NCI-H345 treated with DMSO at 0.1 percent for 48 hours (cell line): ENCODE measurements around the gene RUSF1.
A peak's percentile ranks its signal among the peaks of the same experiment; 100 is the strongest.
"Not testable (repeated sequence)": the region's sequence is repeated elsewhere in the genome, so short reads cannot be mapped to it uniquely, and the experiment has no call there.

Source experiments
- DNase-seq: peaks from one replicate; lab custom pipeline; 2025; ENCODE audit not compliant: unreplicated experiment; lab: John Stamatoyannopoulos, UW

RUSF1 gene

DNA sequence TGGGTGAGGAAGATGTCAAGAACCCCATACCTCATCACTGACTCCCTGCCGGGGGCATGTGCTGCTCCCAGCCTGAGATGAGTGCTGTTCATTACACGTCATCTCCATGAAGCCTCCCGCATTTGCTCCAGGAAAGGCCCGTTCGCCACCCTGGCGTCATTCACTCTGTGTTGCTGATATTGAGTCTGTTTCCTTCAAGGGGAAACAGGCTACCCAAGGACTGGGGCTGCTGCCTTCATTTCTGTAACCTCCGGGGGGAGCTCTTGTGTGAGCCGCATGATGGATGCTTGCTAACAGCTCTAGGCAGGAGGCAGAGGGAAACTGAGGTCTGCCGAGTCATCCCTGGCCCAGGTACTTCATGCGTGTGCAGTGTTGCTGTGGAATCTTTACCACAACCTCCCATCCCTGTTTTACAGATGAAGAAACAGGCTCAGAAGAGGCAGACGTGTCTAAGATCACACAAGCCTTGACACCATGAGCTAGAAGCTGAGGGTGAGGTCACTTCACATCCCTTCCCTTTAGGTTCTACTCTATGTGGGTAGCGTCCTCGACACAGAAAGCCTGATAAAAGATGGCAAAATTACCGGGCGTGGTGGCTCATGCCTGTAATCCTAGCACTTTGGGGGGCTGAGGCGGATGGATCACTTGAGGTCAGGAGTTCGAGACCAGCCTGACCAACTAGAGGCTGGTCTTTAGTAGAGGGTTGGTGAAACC, 52.4 kb downstream of the RUSF1 start:
- DNase-seq = no peak

DNA sequence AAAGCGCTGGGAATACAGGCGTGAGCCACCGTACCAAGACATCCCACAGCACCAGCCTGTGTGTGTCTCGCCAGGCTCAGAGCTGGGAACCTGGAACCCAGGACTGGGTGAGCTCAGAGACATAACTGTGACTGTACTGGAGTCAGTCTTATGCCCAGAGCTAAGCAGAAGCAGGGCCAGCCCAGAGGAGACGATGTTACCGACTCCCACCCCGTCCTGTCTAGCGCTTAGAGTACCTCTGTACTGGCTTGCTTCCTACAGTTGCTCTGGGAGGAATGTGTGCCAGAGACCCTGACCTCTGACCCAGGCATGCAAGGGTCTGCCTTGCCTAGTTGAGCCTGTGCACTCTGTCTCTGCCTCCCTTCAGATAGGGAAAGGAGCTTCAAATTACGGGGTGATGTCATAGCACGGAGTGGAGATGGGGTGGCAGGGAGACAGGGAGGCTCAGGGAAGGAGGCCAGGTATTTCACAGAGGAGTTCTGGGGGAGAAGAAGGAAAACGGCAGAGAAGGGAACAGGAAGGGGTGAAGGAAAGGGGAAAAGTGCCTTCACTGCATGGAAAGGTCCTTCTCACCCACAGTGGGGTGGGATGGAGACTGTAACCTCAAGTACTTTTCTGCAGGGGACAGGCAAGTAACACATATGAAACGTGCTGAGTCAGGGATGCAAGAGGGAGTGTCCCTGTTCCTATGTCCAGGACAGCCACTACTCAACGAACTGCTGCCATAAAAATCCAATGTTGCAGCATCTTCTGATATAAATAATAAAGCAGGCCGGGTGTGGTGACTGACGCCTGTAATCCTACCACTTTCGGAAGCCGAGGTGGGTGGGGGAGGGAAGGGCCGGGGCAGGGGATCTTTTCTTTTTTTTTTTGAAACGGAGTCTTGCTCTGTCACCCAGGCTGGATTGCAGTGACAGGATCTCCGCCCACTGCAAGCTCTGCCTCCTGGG, 54.7 kb downstream of the RUSF1 start:
- DNase-seq = no peak

DNA sequence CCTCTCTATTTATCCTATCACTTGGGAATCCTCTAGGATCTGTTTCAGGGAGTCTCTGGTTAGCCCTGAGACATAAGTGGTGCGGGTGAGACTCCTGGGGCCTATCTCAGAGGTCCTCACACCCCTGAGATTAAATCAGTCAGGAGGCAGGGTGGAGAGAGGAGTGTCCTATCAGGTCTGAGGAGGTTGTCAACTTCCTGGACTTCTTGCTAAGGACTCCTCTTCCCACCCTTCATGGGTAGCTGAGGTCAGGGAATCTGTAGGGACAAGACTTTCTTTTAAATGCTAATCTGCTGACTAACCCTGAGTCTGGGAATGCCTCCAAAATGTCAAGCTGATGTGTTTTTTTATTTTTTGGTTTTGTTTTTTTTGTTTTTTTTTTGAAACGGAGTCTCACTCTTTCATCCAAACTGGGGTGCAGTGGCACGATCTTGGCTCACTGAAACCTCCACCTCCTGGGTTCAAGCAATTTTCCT, 55.5 kb downstream of the RUSF1 start:
- DNase-seq = no peak

DNA sequence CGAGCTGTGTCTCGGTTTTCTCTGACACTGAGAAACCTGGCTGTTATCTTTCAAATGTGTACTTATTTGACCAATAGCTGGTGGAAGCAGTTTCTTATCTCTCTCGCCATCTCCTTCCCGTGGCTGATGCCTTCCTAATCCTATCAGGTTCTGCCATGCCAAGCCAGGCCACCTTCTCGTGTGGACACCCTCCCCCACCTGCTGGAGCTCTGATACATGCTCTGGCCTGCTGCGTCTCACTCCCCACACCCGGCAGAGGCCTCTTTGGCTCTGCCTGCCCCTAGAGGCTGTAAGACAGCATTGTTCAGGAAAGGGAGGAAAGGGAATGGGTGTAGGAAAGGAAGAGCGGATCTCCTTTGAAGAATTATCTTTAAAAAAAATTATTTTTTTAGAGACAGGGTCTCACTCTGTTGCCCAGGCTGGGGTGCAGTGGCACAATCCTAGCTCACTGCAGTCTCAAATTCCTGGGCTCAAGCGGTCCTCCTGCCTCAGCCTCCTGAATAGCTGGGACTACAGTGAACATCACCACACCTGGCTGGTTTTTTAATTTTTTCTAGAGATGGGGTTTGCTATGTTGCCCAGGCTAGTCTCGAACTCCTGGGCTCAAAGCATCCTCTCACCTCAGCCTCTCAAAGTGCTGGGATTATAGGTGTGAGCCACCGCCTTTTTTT, 56.4 kb downstream of the RUSF1 start:
- DNase-seq = peak; percentile 30

DNA sequence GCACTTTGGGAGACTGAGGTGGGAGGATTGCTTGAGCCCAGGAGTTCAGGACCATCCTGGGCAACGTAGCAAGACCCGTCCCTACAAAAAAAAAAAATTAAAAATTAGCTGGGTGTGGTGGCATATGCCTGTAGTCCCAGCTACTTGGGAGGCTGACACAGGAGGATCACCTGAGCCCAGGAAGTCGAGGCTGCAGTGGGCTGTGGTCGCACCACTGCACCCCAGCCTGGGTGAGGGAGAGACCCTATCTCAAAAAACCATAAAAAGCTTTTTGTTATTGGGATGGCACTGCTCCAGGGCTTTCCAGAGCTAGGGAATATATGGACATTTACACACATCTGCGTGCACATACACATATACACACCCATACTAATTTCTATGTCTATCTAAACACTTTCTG, 57.0 kb downstream of the RUSF1 start:
- no peak for DNase-seq

DNA sequence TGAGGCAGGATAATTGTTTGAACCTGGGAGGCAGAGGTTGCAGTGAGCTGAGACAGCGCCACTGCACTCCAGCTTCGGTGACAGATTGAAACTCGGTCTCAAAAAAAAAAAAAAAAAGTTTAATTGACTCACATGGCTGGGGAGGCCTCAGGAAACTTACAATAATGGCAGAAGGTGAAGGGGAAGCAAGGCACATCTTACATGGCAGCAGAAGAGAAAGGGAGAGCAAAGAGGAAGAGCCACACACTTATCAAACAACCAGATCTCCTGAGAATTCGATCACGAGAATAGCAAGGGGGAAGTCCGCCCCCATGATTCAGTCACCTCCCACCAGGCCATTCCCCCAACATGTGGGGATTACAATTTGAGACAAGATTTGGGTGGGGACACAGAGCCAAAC, 62.3 kb downstream of the RUSF1 start:
- not testable (repeated sequence) for DNase-seq

DNA sequence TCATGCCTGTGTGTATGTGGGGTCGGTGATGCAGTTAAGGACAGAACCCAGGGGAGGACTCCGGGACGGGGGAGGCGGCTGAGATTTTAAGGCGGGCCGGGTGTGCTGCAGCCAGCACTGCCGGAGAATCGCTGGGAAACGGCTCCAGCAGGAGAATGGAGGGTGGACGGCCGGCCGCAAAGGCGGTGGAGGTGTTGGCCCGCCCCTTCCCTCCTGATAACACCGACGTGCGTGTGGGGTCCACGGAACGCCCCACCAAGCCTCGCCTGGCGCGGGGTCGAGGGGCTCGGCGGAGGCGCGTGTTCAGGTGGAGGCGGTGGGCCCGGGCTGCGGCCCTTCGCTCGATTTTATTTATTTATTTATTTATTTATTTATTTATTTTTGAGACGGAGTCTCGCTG, 66.2 kb downstream of the RUSF1 start:
- DNase-seq = no peak

DNA sequence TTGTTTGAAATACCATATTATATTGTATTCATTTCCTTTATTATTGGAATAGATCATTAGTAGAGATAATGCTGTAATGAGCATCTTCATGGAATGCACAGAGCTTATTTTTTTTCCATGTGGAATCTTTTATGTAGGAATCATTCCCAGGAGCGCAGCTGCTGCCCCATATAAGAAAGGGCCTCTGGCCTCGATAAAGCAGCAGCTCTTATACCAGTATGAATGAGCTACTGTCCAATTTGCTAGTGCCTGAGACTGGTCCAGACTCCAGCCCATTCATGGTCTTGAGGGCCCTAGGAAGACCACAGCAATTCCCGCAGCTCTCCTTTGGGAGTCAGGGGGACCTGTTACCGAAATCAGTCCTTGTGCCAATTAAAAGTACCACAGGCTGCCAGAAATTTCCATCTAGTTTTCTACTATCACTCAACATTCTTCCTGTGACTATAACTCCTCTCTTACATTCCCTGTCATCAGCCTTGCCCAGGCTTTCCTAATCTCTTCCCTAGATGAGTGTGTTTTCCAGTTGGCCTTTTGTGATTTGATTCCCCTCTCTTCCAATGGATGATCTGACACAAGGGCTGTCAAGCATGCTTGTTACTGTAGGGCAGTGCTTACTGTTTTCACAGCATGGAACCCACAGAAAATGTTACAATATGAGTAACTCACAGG, 67.5 kb downstream of the RUSF1 start:
- no peak for DNase-seq

DNA sequence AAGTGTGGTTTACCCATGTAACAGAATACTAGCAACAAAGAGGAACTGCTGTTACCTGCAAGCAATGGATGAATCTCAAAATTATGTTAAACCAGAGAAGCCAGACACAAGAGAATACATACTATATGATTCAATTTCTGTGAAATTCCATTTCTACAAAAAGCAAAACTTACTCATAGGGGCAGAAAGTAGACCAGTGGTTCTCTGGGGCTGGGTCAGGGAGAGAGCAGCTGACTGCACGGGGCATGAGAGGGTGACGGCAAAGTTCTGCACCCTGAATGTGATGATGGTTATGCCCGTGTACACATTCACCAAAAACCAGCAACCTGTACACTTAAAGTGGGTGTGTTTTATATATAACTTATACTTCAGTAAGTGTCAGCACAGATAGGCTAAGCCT, 68.7 kb downstream of the RUSF1 start:
- DNase-seq = no peak
